Transverse colon (tissue), 4 donors: Measurements from ENCODE around the gene ZNF621.

Experiments
- POLR2A ChIP-seq: fragments of 450-650 bp; IDR thresholded peaks from one replicate; pipeline ENCODE4 v1.6.1; 2016; ENCODE audit warnings: antibody characterized with exemption, mild to moderate bottlenecking, moderate library complexity
- POLR2AphosphoS5 ChIP-seq, 3 donors: sonication (generic); formaldehyde crosslinking; IDR thresholded peaks; one replicate each; pipeline ENCODE4 v1.6.1; 2016; ENCODE audit warnings: antibody characterized with exemption in 3 of 3
- TF ChIP-seq, protein P1 (sequence below), 5 experiments: fragments of 200-600 bp in 3 of 5; fragments of 450-650 bp in 2 of 5; sonication (generic) in 3 of 5; IDR thresholded peaks; 1 replicate in 2 of 5; 2 replicates in 3 of 5; pipeline ENCODE4 v1.5.1; 2016 to 2017; ENCODE audit warnings: antibody characterized with exemption in 5 of 5, inconsistent platforms in 3 of 5, mild to moderate bottlenecking in 2 of 5, moderate library complexity in 1 of 5

GRCh38 chr3:40574050-40574449, 49.3 kb downstream of the ZNF621 start:
- TF ChIP-seq, protein P1, sequence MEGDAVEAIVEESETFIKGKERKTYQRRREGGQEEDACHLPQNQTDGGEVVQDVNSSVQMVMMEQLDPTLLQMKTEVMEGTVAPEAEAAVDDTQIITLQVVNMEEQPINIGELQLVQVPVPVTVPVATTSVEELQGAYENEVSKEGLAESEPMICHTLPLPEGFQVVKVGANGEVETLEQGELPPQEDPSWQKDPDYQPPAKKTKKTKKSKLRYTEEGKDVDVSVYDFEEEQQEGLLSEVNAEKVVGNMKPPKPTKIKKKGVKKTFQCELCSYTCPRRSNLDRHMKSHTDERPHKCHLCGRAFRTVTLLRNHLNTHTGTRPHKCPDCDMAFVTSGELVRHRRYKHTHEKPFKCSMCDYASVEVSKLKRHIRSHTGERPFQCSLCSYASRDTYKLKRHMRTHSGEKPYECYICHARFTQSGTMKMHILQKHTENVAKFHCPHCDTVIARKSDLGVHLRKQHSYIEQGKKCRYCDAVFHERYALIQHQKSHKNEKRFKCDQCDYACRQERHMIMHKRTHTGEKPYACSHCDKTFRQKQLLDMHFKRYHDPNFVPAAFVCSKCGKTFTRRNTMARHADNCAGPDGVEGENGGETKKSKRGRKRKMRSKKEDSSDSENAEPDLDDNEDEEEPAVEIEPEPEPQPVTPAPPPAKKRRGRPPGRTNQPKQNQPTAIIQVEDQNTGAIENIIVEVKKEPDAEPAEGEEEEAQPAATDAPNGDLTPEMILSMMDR (IDR thresholded peaks at IDR 0.05), result no peak
- TF ChIP-seq POLR2AphosphoS5 (IDR thresholded peaks at IDR 0.05), result no peak
- no peak for TF ChIP-seq POLR2A
